Activated T-cell treated with anti-CD3 and anti-CD28 coated beads for 1 hour (primary cell): ENCODE measurements around the gene RBMS3.
"Not testable (repeated sequence)": the region's sequence is repeated elsewhere in the genome, so short reads cannot be mapped to it uniquely, and the experiment has no call there.

Experiments
- DNase-seq: peaks from one replicate; pipeline ENCODE4 v3.0.0-alpha.2; 2020; ENCODE audit warnings: low read depth

The RBMS3 gene

DNA sequence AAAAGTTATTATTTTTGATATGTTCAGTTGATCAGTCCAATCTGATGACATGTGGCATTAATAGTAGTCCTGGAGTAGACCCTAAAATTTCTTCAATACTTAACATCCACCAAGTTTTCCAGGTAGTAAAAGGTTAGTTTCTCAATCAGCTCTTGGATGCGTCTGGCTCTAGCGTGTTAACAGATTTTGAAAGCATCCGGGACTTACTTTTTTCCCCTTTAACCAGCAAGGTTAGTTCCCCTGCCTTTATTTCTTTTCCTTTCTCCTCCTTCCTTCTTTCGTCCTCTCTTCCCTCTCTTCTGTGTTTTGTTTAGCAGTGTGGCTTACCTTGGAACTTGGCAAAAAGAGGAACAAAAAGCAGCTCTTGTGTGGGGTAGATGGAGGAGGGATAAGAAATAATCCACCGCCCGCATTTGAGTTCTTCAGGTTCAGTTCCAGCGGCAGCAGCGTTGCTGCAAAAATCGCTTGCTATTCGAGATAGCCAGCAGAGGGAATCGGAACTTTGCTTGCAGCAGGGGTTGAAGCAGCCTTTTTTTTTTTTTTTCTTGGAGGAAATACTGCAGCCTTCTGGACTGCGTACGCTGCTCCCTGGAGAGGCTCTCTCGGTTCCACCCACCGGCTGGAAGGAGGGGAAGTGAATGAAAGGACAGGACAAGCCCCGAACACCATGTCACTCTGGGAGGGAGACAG lies at the start of gene RBMS3:
RBMS3 (plus strand) TSS at position 668 of the 690 bp plus-strand sequence.
- no peak for DNase-seq

DNA sequence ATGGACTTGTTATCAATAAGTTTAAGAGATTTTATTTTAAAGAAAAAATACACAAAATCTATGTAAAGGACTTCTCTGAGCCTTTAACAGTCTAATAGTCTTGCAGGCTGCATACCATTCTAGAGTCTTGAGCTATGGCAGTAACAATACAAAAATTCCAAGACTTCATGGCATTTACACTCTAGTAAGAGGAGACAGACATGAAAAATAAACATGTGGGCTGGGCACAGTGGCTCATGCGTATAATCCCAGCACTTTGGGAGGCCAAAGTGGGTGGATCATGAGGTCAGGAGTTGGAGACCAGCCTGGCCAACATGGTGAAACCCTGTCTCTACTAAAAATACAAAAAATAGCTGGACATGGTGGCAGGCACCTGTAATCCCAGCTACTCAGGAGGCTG lies 47.7 kb upstream of the RBMS3 start:
- not testable (repeated sequence) for DNase-seq

DNA sequence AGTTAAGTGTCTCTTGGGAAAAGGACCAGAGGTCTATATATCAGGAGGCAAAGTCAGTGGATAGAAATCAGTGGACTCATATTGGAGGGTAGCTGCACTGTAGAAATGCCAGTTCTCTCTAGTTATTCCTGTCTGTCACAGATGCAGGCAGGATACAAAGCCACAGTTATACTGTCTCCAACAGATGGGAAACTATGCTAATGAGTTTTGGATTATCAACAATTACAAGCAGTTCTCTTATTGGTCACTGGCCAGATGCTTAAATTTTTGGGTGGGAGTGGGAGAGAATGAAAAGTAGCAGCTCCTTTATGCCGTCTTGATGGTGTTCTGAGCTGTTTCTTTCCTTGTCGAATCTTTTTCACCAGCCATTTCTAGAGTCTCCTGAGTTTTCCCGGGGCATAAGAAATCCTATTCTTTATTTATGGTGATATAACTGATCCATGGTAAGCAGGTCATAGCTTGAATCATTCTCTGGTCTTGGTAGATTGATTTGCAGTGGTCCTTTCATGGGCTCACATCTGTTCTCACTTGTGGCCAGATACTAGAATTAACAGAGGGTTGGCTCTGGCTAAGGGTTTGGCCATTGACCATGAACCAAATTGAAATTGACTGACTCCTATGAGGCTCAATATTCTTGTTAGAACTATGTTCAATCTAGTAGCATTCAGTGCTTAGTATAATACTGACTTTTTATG lies 44.6 kb upstream of the RBMS3 start:
- no peak for DNase-seq

DNA sequence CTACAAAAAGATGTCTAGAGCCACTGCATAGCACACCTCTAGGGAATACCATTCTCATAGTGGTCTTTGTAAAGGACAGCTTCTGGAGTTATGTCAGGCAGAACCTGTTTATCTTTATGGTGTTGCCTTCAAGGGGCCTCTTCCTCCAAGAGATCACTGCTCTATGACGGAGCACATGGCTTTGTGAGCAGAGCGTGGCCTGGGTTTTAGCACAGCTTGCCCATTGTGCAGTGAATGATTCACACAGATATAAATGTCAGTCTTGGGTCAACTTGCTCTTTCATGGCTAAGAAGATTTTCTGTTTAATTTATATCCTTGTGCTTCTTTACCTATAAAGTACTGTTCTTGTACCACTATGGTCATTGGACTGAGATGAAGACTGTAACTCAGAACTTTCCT lies 41.5 kb upstream of the RBMS3 start:
- no peak for DNase-seq

DNA sequence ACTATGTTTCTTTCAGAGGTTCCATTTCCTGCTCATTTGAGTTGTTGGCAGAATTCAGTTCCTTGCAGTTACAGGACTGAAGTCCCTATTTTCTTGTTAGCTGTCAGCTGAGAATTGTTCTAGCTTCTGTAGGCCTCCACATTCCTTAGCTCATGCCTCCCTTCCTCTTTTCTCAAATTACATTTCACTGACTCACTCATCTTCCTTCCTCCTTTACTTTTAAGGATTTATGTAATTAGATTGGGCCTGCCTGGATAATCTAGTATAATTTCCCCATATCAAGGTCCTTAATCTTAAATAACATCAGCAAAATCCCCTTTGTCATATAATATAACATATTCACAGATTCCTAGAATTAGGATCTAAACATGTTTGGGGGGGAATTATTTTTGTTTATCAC lies 40.6 kb upstream of the RBMS3 start:
- no peak for DNase-seq

DNA sequence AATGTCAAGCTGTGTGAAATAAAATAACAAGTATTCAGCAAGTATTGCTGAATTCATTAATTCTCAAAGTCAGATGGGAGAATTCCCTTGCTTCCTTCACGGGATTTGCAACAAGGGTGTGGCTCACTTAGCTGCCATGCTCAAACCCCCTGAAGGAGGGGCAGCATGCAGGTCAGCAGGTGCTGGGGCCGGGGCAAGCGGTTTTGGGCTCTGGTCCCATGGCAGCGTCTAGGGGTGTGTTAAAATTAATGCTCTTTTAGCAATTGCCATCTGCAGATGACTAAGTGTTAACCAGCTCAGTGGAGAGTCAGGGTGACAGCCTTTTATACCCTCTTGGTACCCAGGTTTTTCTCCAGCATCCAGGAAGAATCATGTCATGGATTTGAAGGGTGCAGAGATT lies 40.0 kb upstream of the RBMS3 start:
- no peak for DNase-seq

DNA sequence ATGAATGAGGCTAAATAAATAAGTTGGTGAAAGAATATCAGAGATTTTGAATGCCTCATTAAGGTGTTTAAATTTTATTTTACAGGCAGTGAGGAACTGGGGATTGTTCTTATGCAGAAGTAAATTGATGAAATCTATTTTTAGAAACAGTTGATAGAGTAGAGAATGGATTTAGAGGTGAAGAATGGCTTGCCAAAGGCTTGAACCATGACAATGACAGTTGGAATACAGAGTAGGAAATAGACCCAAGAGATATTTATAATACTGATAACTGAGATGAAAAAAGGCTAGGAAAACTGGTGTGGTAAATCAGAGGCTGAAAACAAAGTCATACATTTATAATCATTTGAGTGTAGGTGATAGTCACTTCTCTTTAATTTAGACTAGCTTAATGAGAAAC lies 39.0 kb upstream of the RBMS3 start:
- DNase-seq: no peak

DNA sequence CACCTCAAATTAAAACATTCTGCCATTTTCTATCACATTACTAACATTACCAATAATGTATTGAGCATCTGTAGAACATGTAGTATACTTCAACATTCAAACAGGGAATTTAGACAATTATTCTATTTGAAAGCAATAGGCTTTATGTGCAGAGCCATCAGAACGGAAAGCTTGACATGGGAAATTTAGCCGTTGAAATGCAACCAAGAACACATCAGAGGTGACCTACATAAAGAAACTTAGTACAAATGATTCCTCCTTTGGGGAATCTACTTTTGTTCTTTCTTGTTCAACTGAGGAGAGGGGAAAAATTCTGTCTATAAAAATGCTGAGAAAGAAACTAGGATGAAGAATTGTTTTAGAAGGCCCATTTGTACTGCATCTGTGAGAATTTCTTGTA lies 38.6 kb upstream of the RBMS3 start:
- DNase-seq: no peak

DNA sequence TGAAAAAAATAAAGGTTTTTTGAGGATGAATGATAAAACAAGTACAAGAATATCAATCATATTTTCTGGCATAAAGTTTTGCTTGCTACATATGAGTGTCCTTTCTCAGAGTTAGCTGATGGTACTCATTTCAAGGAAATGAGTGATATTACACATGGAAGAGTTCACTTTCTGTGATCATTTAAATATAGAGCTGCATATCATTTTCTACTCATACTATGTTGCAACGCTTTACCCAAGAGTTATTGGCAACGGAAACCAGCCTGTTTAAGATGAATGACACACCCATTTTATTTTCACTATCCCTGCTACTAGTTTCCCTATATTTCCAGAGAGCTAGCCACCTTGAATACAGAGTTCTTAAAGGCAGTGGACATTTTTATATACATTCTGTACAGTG lies 35.4 kb upstream of the RBMS3 start:
- no peak for DNase-seq

DNA sequence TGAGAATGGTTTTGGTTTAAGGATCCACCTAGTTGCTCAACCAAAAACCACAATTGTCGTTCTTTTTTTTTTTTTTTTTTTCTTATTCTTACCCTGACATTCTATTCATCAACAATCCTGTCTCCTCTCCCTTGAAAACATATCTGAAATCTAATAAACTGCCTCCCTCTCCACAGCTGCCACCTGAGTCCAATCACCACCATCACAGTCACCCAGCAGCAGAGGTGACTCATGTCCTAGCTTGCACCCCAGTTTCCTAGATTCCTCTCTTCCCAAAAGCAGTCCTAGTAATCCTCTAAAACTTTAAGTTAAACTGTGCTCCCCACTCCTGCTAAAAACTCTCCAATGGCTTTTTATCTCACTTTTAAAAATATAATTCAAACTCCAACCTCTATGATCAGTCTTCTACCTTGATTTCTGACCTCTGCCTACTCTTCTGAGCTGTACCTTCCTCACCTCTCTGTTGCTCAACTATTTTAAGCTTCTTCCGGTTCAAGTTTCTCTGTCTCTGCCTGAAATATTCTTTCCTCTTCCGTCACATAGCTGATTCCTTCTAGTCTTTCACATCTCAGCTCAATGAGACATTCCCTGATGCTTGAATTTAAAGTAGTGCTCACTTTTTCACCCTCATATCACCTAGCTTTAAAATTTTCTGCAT lies 33.7 kb upstream of the RBMS3 start:
- DNase-seq: no peak

DNA sequence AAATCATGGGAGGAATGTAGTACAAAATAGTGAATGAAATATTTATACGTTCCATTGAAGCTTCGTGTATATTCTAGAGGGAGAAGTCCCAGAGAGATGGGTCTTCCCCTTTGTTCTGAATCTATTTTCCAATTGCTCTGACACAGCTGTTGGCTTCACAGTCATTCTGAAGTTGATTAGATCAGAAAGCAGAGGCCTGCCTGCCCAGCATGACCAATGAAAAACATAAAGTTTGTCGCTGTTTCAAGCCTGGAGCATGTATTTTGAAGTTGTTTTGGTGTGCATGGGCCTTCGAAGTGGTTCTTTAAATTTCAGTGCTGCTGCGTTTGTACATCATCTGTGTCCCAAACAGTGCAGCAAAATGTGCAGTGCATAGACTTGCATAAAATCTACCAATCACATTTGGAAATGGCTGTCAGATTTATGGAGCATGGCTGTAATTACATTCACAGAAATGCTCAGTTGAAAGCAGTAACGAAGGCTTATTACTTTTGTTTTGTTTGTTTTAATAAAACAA lies 31.0 kb upstream of the RBMS3 start:
- no peak for DNase-seq

DNA sequence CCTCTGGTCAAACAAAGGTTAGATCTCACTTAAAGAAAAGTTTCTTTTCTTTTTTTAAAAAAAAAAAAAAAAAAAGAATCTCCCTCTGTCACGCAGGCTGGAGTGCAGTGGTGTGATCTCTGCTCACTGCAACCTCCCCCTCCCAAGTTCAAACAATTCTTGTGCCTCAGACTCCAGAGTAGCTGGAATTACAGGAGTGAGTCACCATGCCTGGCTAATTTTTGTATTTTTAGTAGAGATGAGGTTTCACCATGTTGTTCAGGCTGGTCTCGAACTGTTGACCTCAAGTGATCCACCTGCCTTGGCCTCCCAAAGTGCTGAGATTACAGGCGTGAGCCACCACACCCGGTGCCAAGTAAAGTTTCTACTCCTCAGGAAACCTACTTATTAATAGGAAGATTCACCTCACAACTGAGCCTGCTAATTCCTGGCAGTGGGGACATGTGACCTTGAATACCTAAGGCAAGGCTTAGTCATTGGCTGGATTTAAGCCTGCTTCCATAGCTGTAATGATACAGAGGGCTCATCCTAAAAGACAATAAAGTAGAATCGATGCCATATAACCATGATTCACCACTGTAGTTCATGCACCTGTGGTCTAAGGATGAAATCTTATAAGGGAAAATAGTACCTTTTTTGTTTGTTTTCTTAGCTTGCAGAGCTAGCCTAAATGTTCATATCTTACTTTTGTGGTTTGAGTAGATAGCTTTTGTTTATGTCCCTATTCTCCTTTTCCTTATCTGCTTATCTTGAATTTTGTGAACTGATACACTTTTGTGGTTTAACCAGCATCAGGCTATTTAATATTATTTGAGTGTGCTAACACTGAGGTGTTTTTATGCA lies 24.8 kb upstream of the RBMS3 start:
- DNase-seq: no peak

DNA sequence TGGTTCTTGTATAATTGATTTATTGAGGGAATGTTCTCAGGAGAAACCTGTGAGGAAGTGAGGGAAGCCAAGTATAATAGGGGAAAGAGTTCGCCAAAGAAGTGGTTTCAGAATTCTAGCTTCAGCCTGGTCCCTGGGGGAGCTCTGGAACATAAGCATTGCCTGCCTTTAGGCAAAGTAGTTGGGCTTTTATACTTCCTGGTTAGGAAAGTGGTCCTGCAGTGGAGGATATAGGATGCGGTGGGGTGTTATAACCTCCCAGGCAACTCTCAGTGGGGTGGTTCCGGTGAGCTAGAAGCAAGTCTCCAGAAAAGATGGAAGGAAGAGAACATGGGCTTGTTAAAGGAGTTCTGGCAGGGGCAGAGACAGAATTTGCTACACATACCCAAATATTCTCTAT lies 22.7 kb upstream of the RBMS3 start:
- DNase-seq: no peak

DNA sequence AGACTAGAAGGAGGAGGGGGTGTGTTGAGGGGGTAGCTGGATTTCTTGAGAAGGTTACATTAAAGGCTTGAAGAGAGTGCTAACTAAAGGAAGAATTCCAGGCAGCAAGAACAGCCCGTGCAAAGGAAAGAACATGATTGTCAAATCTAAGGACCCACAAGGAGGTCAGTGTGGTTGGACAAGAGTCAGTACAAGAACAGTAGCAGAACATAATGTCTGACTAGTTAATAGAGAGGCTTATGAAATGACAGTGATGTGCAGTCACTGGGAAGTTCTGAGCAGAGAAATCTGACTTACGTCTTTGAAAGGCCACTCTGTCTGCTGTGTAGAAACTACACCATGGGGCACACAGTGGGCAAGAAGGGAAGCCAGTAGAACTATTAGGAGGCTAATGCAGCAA lies 19.8 kb upstream of the RBMS3 start:
- no peak for DNase-seq

DNA sequence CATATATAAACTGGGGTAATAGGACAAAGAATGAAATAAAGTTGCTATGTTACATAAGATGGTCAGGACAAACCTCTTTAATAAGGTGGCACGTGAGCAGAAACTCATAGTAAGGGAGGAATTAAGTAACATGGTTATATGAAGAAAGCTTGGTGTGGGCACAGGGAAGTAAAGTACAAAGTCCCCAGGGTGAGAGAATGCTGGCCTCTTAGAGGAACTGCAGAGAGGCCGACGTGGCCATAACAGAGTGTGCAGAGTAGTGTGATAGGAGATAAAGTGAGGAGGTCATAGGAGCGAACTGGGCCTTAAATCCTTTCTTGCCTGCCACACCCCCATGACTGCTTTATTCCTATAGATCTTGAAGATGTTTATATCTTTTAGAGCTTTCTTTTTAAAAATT lies 17.4 kb upstream of the RBMS3 start:
- DNase-seq: no peak

DNA sequence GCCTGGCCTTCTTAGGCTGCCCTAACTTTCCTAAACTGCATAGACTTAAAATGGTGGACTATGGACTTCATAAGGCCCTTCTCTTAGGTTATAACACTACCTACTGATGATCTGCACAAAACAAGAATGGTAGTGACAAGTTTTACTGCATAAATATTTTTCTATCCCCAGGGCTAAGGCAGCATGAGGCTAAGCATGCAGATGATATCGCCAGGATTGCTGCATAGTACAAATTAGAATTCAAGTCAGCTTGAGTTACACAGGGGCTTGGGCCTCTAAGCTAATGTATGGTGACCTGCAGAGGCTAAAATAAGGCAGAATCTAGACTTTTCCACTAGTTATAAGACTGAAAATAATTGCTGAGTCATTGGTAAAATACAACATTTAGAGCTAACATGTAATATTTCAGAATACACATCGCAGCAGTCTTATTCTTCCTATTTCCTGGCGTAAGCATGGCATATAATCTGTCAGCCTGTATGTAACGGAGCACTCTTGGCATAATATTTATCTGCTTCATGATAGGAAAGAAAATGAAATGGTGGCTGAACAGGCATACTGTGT lies 15.3 kb upstream of the RBMS3 start:
- DNase-seq: no peak

DNA sequence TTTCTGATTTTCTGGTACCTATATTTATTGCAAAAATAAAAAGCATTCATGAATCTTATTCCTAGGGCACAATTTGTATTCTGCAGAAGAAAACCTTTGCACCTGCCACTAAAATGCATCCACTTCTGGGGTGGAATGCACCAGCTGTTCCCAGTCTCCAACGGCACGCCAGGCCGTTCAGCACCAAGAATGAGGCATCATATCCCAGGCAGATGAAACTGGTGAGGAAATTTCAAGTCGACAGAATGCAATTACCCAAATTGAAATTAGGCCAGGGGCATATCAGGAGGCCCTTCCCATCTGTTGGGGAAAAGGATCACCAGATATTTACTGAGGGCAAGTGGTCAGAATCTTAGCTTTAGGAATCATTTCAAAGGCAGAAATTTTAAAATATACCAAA lies 13.6 kb upstream of the RBMS3 start:
- no peak for DNase-seq

DNA sequence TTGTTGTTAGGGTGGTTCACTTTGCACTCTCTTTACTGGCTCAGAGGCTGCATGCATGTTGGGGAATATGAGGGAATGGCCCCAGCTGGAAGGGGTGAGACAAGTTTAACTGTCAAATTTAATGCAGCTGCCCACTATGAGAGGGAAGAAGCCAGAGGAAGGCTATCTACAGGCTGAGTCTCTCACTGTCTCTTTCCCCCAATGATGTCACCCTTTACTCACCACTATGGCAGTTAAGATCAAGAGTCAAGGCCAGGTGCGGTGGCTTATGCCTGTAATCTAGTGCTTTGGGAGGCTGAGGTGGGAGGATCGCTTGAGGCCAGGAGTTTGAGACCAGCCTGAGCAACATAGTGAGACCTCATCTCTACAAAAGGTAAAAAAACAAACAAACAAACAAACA lies 12.2 kb upstream of the RBMS3 start:
- DNase-seq: no peak

DNA sequence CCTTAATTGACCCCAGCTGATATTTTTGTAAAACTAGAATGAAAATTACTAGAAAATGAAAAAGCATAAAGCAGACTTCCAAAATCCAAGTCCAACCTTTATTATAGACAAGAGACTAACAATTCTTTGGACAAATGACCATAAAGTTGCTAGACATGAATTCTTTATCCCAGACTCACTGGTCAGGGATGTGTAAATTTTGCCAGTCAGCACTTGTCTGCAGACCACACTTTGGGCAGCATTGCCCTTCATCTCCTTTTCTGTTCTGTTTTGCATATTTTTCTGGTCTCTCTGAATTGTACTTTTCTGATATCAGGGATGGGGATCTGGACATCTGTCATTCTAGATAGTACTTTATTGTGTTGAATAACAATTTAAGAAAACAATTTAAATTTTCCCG lies 10.1 kb upstream of the RBMS3 start:
- no peak for DNase-seq

DNA sequence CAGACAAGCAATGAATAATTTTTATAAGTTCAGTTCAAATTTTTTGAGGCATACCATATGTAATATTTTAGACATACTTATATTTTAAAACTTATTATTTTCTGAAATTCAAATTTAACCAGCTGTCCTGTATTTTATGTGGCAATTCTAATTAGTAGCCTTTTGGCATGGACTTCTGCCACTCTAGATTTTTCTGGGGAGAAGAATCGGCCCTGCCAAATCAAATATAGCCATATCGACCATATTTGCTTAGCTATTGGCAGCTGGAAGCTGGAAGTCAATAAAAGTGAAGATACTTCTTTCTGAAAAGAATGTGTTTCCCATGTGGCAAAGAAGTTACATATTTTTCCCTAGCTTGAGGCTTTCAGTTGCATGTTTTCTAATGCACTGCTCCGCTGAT lies 9.4 kb upstream of the RBMS3 start:
- DNase-seq: no peak

DNA sequence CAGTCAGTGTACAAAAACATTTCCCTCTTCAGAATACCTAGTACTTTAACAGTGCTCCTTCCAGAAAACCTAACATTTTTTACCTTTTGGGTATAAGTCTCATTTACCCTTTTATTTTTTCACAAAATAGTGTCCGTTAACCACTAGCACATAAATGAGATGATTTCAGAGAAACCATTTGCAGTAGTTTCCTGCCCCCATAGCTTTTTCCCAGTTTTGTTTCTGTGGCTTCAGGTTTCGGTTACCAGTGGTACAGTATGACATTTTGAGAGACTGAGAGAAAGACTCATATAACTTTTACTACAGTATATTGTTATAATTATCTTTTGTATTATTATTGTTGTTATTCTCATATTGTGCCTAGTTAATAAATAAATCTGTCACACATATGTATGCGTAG lies 6.2 kb upstream of the RBMS3 start:
- no peak for DNase-seq

DNA sequence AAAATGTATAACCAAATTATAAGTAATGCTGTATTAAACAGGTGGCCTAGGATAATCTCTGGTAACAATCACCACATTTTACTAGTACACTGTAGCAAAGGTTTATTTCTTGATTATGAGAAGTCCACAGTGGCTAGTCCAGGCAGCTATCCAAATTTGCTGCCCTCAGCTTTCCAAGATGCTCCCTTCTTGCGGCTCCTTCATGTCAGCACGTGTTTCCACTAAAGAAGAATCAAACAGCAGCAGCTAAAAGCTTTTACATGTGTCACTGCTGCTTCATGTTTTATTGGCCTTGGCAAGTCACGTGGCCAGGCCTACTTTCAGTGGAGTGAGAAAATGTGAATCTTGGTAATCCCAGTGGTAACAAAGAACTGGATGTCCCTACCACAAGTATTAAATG lies 5.6 kb upstream of the RBMS3 start:
- no peak for DNase-seq
